DMS53 treated with DMSO at 0.1 percent for 48 hours (cell line): ENCODE results near the gene PCDH9.

Source experiments
- DNase-seq: peaks from one replicate; lab custom pipeline; 2025; ENCODE audit not compliant: unreplicated experiment; lab: John Stamatoyannopoulos, UW

Gene PCDH9

DNA sequence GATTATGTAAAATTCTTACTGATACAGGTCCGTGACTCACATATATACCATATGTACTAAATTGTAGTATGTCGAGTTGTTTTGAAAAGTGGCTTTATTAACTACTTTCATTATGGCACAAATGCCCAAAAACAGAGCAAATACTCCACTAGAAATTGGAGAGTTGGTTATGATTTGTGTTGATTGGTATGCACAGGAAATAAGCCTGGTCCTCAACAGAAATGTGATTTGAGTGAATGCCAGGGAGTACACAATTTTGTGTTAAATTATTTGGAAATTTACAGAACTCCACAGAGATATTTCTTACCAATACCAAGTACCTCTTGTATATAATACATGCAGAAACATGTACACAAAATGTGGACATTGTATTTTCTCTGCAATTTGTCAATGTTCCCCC, 676.7 kb downstream of the PCDH9 start:
- DNase-seq, result no peak

DNA sequence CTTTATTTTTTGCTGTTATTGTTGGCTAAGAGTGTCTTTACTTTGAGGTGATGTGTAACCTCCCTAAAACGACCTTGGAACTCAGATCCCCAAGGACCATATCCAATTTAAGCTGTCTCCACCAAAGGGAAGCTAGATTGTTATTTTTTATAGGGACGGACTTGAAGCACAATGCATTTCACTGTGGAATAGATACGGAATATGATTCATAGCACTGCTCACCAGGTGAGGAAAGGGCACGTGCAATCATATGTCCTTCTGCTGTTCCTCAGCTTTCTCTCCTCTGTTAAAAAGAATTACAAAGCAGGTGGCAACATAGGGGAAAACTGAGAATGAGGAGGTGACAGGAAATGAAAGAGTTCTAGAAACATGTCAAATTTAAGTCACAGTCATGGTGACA, 679.0 kb downstream of the PCDH9 start:
- DNase-seq, result no peak

DNA sequence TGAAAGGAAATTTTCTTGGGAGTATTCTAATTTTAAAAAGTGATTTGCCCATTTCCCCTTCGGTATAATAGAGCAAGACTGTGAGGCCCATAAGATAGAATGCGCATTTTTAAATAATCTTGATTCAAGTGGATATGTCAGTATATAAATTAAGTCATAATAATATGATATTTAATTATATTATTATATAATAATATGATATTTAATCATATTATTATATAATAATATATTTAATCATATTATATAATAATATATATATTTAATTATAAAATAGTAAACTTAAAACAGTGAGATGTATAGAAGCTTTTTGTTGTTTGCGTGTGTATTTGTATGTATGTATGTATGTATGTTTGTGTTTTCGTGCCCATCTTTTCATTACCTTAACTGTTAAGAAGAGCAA, 682.5 kb downstream of the PCDH9 start:
- DNase-seq, result no peak

DNA sequence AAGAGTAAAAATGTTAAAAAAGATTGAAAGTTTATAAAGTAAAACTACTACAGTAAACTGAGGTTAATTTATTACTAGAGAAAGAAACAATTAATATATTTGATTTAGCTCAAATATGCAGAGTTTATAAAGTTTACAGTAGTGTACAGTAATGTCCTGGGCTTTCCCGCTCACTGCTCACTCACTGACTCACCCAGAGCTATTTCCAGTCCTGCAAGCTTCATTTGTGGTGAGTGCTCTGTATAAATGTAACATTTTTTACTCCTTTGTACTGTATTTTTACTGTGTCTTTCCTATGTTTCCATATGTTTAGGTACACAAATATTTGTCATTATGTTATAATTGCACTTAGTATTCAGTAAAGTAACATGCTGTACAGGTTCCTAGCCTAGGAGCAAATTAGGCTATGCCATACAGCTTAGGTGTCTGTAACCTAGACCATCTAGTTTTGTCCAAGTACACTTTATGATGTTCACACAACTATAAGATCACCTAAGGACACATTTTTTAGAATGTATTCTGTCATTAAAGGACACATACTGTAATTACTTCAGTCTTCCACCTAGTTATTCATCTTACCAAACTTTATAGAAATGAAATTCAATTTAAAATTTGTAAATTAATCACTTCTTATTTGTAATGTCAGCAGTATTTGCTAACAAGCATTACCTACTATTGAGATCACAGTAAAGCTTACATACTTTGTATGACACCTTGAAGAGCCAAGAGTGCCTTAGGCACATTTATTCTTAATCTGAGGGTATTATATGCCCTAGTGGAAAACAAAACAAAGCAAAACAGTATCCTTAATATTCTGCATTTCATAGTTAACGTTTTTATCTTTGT, 683.4 kb downstream of the PCDH9 start:
- DNase-seq, result no peak

DNA sequence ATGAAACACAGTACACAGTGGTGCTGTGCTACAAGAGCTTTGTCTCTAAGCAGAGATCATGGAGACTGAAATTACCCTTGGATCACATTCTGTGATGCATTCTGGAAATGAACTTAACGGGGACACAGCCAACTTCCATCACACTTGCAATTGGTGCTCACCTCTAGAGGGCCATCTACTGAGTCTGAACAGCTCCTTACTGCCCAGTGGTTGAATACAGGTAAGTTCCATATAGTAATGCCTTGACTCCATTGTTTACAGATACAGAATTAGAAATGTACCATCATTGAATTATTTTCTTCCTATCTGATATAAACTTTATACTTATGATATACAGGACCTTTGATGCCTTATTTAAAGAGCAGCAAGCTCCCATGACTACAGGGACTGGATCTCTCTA, 686.4 kb downstream of the PCDH9 start:
- DNase-seq, result no peak

DNA sequence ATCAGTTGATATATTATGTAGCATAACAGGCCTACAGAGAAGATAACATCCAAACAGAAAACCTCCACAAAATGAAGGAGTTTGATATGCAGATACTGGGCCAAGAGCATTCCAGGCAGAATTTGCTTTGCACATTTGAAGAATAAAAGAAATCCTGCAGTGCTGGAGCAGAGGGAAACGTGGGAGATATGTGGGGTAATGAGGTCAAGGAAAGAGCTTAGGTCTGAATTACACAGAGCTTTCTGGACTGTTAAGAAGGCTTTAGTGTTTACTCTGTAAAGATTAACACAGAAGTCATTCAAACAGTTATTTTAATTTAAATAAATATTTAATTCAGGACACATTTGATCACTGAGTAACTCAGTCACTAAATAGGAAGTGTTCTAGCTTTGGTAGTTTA, 692.7 kb downstream of the PCDH9 start:
- no peak for DNase-seq

DNA sequence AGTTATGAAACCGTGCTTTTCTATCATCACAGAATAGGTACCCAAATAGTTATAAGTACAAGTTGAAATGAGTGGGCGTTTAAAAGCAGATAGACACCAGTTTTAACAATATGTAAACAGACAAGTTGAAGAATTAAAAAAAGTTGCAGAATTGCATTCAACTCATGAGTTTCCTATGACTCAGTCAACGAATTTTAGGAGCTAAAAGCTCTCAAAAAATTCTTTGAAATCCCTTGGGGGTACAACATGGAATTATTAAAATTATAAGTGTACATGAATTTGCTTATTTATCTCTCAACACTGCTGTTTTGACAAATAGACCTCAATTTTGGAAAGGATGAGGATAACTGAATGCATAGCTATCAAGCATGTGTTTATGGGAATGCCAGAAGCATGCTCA, 693.4 kb downstream of the PCDH9 start:
- no peak for DNase-seq

DNA sequence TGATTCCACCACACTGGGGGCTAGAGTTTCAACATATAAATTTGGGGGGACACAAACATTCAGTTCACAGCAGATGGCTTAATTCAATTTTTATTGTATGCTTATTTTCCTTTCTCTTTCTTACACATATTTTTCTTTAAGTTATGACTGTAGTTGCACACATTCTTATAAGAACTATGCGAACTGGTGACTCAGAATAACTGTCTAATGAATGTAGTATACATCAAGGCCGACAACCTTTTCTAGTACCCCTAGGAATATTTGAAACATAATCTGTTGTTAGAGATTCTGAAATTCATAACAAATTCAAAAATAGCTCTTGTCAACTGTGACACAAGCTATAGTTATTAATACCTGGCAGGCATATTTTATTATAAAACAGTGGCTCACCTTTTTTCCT, 695.6 kb downstream of the PCDH9 start:
- DNase-seq, result no peak

DNA sequence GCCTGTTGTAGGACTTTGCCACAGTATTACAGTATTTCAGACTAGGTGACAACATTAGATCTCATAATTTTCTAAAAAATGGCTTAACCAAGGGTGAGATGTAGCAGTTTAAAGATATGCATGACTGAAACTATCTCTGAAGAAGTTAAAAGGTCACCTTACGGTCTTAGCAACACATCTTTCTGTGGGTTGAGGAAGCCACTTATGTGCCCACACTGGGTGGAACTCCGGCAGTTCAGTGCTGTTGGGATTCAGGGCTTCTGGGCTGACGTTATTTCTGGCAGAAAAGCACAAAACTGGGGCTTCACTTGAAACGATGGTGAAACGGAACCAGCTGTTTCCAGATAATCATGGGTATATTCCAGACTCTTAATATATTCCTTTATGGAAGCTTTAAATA, 697.3 kb downstream of the PCDH9 start:
- no peak for DNase-seq

DNA sequence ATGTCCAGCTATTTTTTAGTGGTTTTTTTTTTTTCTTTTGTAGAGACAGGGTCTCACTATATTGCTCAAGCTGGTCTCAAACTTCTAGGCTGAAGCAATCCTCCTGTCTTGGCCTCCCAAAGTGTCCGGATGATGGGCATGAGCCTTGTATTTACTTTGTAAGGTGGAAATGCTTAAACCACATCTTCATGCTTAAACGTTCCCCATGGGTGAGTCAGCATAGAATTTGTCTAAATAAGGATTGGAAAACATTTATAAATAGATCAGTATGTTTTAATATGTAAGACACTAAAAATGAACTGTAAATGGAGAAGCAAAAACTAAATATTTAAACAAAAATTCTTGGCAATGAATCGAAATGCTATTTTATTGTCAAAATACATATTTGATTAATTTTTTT, 698.0 kb downstream of the PCDH9 start:
- no peak for DNase-seq

DNA sequence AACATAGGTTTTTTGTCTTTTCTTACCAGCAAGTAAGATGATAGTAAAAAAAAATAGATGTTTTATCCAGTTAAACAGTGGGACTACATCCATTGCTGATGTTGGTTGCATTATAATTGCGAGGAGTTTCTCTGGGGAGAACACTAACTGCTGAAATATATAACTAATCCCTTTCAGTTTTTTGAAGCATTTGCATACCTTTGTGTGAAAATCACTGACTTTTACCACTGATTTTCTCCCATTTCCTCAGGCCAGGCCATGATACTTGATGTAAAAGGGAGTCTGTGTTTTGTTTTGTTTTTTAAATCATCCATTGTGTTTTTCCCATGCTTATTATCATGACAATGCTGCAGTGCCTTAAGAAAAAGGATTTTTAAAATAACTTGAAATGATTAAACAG, 699.5 kb downstream of the PCDH9 start:
- no peak for DNase-seq

DNA sequence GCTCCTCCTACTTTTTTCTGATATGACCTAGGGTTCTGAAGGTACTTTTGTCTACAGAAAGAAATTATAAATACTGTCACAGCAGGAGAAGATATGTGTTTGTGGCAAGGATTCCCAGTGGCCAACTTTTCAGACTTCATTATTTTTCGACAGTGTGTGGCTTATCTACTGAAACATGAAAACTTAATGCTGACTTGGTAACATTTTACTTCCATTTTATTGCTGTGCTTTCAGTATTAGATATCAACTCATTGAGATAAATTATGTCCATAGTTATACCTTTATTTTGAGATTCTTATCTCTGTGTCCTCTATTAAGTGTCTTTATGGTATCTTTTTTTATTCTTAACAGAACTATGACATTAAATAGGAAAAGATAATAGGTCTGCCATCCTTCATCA, 700.0 kb downstream of the PCDH9 start:
- no peak for DNase-seq

DNA sequence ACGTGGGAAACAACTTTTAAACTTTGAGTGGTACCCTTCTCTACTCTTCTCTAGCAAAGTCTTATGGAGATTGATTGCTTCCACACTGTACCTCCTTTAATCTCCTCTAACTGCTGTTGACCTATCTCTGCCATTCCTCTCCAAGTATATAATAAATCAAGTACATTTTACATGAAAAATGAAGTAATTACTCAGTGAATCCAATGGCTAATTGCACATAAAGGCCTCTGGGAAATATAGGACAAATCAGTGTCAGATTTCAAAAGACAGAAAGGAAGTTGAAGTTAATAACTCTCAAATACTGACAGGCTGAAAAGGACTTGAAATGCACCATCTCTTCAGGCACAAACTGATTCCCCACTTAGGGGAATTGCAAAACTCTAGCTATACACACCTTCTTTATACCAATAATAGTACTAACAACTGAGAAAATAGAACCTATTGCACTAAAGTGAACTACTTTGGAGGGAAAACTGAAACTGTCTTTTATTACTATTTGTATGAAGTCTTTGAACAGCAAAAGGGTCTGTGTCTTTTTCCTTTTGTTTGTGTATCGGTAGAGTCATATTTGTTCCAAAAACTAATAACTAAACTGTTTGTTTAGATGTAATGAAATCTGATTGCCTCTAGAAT, 701.1 kb downstream of the PCDH9 start:
- DNase-seq, result no peak

DNA sequence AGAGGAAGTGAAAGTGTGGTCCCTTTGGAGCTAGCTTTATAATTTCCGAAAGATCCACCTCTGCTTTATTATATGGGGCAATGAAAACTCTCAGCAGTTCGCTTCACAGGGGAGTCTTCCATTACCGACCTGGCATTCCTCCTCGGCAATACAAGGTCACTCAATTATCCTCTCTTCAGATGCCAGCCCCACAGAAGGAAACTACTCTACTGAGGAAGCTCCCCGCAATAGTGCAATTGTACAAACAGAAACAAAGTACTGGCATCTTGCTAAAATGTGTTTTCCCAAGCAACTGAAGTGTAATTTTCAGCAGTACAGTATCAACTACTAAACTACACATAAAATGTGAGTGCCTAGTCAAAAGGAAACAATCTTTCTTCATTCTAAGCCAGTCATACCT, 702.0 kb downstream of the PCDH9 start:
- DNase-seq, result no peak

DNA sequence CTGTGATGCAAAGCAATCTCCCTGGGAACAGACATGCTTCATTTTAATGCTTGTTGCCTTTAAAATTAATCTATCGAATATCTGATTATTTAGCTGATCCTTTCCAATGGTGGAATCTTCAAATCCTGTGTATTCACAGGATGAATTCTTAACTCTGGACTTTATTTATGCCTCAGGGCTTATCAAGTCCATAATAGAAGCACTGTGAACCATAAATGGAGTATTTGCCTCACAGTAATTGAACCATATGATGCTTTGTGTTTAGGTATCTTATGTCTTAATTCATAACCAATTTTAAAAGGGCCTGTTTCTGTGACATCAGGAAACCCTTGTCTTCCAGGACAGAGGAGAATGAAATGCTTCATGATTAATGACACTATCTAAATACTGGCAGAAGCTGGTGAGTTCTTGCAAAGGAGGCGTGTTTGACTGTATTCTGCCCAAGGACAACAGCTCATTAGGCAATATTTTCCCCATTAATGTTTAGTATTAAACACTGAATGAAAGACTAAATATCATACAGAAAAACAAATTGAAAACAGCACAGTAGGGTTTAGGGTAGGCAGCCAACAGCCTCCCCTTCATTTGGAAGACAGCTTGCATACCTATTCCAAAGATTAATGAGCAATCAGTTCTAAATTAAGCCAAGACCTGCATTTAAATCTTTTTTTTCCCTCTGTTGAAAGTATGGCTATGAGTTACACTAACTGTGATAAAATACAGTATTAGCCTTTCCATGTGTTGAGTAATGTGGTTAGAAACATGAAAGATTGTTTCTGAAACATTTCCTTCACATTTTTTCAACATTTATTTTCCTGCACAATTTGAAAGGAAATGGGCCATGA, 709.4 kb downstream of the PCDH9 start:
- DNase-seq, result no peak

DNA sequence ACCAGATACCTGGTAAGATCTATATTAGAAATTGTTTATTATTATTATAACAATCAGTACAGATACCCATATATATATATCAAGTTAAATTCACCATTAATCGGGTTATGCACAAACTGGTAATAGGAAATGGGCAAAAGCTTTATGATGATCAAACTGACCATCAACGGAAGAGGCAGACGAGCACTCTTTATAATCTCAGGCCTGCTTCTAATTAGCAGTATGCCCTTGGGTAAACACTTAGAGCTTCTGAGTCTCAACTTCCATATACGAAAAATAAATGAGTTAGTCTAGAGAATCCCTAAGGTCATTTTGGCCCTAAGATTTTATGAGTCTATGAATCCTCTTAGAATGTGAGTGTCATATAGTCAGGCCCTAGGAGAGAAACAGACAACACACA, 710.9 kb downstream of the PCDH9 start:
- DNase-seq, result no peak

DNA sequence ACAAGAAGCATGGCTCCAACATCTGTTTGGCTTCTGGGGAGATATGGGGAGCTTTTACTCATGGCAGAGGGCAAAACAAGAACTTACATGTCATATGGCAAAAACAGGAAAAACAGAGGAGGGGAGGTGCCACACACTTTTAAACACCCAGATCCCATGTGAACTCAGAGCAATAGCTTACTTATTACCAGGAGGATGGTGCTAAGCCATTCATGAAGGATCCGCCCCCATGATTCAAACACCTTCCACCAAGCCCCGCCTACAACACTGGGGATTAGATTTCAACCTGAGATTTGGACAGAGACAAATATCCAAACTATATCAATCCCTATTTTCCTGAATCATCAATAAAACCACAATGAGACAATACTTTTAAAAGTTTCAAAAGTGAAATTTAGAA, 712.1 kb downstream of the PCDH9 start:
- DNase-seq, result no peak

DNA sequence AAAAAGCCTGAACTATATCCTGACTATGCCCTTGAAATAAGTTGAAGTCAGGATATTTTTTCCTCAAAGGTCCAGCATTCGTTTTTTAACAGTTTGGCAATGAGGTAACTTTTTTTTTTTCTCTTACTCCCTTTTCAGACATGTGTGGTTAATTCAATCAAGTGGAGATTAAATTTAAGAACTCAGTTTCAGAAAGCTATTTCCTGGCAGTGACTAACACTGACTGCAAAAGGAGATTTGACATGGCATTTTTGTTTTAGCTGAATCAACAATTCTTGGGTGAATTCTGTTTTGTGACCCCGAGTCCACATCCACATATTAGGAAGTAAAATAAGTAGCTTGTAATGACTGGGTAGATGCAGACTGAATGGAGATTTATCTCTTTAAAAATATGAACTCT, 716.4 kb downstream of the PCDH9 start:
- DNase-seq, result no peak

DNA sequence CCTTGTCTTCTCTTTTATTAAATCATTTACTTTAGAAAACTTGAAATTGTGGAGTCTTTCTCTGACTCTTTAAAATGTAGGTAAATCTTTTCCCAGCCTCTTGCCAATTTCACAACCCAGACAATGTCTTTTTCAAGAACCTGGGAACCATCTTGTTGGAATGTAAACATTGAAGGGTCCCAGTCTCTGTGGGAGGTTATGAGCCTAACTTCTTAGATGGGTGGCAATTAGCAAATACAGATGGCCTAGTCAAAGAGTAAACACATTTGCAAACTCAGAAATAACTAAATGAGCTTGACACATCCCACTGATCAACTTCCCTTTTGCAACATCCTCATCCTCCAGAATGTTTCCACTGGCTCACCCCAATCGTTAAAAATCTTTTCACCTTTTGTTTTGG, 721.0 kb downstream of the PCDH9 start:
- no peak for DNase-seq

DNA sequence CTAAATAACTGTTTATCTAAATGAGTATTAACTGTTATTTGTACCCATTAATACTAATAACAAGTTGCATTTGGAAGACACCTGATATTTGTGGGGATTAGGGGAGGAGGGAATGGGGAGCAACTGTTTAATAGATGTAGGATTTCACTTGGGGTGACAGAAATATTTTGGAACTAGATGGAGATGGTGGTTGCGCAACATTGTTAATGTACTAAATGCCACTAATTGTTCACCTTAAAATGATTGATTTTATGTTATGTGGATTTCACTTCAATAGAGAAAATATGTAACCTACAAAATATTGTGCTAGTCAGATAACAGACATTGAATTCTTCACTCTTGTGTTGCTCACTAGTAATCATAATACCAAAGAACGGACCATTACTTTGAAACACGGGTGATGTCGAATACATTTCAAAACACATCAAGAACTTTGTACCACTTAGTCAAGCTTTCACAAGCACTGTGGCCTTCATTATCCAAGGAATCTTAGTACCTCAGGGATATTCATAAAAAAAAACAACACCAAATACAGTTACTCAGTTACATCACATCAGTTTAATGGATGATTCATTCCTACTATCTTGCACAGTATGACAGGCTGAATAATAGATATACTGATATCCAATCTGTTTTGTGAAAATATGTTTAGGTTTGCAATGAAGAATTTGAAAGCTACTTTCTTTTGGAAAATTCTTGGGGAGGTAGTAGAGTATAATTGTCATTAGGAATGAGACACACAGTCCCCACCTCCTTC, 721.8 kb downstream of the PCDH9 start:
- DNase-seq, result no peak

DNA sequence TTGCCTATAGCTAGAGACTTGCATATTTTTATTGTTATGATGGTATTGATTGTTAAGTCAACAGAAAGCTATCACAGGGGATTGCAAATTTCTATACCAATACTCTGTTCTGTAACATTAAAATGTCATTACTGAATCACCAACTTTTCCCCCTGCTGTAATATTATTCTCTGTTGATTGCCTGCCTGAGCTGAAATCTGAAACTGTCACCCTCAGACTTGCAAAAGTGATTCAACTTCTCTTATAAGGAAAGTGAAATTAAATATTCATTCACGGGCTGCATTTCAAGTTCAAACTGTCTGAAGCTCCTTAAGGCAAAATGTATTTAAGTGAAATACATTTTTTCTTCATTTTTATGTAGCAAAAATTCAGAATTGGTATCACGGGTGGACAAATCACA, 723.2 kb downstream of the PCDH9 start:
- DNase-seq, result no peak
